NB4 (cell line): Measurements from ENCODE around the gene EPAS1.

ENCODE experiments used
- MYC ChIP-seq: IDR thresholded peaks from 2 replicates; pipeline ENCODE4 v1.6.1; 2011; ENCODE audit warnings: low read depth, low read length
- POLR2A ChIP-seq: IDR thresholded peaks from 2 replicates; pipeline ENCODE4 v1.6.1; 2011; ENCODE audit warnings: mild to moderate bottlenecking; ENCODE audit not compliant: insufficient read length; ENCODE audit errors: extremely low read depth
- TF ChIP-seq, protein P1 (sequence below): IDR thresholded peaks from one replicate; pipeline ENCODE4 v1.5.1; 2012; ENCODE audit warnings: low read depth, low read length
- TF ChIP-seq, protein P2 (sequence below): IDR thresholded peaks from 2 replicates; pipeline ENCODE4 v1.6.1; 2011; ENCODE audit warnings: low read depth, low read length

DNA sequence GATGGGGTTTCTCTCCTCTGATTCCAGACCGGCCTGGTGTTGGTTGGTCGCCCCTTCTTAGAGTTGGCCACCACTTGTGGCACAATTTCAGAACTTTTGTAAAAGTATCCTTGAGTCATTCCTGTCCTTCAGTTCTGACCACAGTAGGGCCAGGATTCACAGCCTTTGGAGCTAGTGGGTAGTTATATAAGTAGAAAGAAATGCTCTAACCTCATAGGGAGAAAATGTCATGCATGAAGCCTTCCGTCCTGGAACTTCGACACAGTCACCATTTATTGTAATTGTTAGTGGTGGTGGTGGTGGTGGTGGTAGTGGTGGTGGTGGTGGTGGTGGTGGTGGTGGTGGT lies 65.4 kb downstream of the EPAS1 start:
- TF ChIP-seq POLR2A (no peak), MYC (no peak)
- TF ChIP-seq, protein P1, sequence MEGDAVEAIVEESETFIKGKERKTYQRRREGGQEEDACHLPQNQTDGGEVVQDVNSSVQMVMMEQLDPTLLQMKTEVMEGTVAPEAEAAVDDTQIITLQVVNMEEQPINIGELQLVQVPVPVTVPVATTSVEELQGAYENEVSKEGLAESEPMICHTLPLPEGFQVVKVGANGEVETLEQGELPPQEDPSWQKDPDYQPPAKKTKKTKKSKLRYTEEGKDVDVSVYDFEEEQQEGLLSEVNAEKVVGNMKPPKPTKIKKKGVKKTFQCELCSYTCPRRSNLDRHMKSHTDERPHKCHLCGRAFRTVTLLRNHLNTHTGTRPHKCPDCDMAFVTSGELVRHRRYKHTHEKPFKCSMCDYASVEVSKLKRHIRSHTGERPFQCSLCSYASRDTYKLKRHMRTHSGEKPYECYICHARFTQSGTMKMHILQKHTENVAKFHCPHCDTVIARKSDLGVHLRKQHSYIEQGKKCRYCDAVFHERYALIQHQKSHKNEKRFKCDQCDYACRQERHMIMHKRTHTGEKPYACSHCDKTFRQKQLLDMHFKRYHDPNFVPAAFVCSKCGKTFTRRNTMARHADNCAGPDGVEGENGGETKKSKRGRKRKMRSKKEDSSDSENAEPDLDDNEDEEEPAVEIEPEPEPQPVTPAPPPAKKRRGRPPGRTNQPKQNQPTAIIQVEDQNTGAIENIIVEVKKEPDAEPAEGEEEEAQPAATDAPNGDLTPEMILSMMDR = no peak
- TF ChIP-seq, protein P2, sequence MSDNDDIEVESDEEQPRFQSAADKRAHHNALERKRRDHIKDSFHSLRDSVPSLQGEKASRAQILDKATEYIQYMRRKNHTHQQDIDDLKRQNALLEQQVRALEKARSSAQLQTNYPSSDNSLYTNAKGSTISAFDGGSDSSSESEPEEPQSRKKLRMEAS = no peak
